Measurements from ENCODE around the gene TRAPPC8. TPM values are rescaled to one million over a fixed set of nuclear protein-coding genes. Genes with fewer than 3 reads are reported as not detected.

The TRAPPC8 gene
- total and polyA plus RNA-seq, 2 of the 13 experiments (the other 11 are each of a cell fraction or from before 2014, with no cell fraction given), result 34.6 to 50.8 TPM

- TF ChIP-seq ARHGAP35 (CRISPR knock-in tag; IDR thresholded peaks at IDR 0.05; ENCODE audit: borderline replicate concordance) (no peak), AGO2 (optimal IDR thresholded peaks at IDR 0.05; ENCODE audit: low read depth, low read length) (no peak), GTF3A (CRISPR knock-in tag; conservative IDR thresholded peaks at IDR 0.05) (no peak), ZBTB40 (IDR thresholded peaks at IDR 0.05) (no peak), ZBTB40 (CRISPR knock-in tag; IDR thresholded peaks at IDR 0.05) (peak; percentile 47; the same call in 1 of the 2 replicates), FOXP4 (CRISPR knock-in tag; IDR thresholded peaks at IDR 0.05) (peak; percentile 9), TOPORS (CRISPR knock-in tag; IDR thresholded peaks at IDR 0.05) (no peak), ZNF652 (CRISPR knock-in tag; IDR thresholded peaks at IDR 0.05; ENCODE audit: borderline replicate concordance, low read depth) (no peak)
- TF ChIP-seq, protein P1, sequence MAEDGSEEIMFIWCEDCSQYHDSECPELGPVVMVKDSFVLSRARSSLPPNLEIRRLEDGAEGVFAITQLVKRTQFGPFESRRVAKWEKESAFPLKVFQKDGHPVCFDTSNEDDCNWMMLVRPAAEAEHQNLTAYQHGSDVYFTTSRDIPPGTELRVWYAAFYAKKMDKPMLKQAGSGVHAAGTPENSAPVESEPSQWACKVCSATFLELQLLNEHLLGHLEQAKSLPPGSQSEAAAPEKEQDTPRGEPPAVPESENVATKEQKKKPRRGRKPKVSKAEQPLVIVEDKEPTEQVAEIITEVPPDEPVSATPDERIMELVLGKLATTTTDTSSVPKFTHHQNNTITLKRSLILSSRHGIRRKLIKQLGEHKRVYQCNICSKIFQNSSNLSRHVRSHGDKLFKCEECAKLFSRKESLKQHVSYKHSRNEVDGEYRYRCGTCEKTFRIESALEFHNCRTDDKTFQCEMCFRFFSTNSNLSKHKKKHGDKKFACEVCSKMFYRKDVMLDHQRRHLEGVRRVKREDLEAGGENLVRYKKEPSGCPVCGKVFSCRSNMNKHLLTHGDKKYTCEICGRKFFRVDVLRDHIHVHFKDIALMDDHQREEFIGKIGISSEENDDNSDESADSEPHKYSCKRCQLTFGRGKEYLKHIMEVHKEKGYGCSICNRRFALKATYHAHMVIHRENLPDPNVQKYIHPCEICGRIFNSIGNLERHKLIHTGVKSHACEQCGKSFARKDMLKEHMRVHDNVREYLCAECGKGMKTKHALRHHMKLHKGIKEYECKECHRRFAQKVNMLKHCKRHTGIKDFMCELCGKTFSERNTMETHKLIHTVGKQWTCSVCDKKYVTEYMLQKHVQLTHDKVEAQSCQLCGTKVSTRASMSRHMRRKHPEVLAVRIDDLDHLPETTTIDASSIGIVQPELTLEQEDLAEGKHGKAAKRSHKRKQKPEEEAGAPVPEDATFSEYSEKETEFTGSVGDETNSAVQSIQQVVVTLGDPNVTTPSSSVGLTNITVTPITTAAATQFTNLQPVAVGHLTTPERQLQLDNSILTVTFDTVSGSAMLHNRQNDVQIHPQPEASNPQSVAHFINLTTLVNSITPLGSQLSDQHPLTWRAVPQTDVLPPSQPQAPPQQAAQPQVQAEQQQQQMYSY (CRISPR knock-in tag; IDR thresholded peaks at IDR 0.05), result no peak
- TF ChIP-seq, protein P2, sequence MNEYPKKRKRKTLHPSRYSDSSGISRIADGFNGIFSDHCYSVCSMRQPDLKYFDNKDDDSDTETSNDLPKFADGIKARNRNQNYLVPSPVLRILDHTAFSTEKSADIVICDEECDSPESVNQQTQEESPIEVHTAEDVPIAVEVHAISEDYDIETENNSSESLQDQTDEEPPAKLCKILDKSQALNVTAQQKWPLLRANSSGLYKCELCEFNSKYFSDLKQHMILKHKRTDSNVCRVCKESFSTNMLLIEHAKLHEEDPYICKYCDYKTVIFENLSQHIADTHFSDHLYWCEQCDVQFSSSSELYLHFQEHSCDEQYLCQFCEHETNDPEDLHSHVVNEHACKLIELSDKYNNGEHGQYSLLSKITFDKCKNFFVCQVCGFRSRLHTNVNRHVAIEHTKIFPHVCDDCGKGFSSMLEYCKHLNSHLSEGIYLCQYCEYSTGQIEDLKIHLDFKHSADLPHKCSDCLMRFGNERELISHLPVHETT (CRISPR knock-in tag; conservative IDR thresholded peaks at IDR 0.05), result no peak
Observed at GRCh38 chr18:31942999-31943877, at the start of gene TRAPPC8 (continued).
